Measurements from ENCODE around the gene EIF2B4.

EIF2B4 gene

DNA sequence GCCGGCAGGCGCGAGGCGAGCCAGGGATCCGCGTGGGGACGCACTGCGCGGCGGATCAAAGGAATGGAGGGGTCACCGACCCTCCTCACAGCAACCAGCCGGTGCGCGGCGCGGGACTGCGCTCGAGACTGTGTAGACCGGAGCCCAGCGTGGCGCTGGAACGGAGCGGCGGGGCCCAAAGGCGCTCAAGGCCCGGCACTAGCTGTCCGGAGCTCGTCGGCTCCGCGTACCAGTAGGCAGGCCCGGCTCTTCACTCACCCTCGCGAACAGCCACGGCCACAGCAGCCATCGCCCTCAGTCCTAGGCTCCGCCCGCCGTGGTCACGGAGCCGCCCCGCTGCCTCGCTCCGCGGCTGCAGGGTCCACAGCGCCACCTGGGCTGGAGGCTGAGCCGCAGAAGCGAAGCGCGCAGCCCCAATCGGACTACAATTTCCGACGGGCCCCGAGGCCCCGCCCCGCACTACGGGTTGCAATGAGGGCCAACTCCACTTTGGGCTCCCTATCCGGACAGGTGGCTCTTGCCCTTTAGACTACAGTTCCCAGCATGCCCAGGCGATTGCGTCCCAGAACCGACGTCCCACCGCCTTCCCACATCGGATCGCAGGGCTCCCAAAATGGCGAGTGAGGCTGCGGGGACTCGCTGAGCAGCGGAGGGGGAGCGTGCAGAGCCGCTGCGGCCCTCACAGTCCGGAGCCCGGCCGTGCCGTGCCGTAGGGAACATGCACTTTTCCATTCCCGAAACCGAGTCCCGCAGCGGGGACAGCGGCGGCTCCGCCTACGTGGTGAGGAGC lies at the start of gene EIF2B4, which contains the start of gene SNX17:
TSS of gene EIF2B4 (minus strand) at position 313 of the 790 bp plus-strand sequence. CDS start at position 289, 24 bp downstream.
TSS of gene SNX17 (plus strand) at position 591 of the 790 bp plus-strand sequence. CDS start at position 719, 128 bp downstream.
- peak; percentile 99 for DNase-seq

GRCh38 chr2:27416151-27416550 lies 46.0 kb upstream of the EIF2B4 start:
- no peak for DNase-seq

- DNase-seq: no peak
Measured at GRCh38 chr2:27412419-27413152, 42.4 kb upstream of the EIF2B4 start.

DNA sequence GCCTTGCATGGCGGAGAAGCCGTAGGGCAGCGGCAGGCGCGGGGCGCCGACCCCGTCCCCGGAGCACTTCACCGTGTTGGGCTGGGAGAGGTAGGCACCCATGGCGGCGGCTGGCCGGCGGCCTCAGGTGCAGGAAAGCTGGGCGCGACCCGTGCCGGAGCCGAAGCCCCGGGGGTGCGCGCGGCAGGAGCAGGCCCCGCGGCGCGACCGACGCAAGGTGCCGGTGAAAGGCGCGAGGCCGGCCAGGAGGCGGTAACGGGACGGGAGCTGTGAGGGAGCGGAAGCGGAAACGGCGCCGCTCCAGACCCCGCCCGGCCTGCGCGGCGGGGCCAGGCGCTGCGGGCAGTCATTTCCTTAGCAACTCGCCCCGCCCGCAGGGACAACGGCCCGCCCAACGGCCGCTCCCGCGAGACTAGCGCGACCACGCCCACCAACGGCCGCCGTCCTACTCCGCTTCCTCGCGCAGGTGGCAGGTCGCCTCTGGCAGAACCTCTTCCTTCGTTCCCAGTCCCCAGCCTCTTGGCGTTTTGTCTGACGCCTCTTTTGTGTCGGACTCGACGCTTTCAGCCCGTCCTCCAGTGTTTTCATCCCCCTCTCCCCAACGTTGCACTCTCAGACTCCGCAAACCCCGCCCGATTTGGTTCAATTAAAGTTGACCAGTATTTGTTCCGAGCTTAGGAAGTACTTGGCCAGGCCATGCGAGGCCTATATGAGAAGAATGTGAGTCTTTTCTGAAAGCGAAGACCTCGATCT lies 39.4 kb upstream of the EIF2B4 start, which contains the start of gene PPM1G:
TSS of gene PPM1G (minus strand) at position 271 of the 753 bp plus-strand sequence. CDS start at position 102, 169 bp downstream.
- peak; percentile 89 for DNase-seq

GRCh38 chr2:27408601-27409320 lies 38.6 kb upstream of the EIF2B4 start:
- no peak for DNase-seq

DNA sequence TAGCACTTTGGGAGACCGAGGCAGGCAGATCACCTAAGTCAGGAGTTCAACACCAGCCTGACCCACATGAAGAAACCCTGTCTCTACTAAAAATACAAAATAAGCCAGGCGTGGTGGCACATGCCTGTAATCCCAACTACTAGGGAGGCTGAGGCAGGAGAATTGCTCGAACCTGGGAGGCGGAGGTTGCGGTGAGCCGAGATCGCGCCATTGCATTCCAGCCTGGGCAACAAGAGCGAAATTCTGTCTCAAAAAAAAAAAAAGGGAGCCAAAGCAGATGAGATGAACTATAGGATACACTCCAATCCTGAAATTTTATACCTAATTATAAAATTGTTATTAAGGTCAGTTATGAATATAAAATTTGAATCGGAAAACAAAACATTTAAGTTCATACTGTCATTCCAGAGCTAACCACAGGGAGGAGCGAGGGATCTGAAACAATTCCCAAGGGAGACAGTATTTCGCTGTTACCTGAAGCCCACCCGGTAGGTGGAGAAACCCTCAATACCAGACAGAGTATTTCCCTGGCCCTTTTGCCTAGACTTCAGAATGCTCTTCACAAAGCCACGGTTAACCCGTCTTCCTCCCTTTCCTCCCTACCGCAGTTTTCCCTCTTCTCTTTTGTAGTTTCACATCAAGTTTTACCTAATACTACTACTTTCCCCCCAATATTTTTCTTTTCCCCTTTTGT lies 37.8 kb upstream of the EIF2B4 start:
- peak; percentile 56 for DNase-seq

- peak; percentile 14 for DNase-seq
Measured at GRCh38 chr2:27400348-27401135, 30.4 kb upstream of the EIF2B4 start.

GRCh38 chr2:27398962-27399361 lies 28.8 kb upstream of the EIF2B4 start:
- no peak for DNase-seq

GRCh38 chr2:27393225-27393624 lies 23.1 kb upstream of the EIF2B4 start:
- DNase-seq: no peak

DNA sequence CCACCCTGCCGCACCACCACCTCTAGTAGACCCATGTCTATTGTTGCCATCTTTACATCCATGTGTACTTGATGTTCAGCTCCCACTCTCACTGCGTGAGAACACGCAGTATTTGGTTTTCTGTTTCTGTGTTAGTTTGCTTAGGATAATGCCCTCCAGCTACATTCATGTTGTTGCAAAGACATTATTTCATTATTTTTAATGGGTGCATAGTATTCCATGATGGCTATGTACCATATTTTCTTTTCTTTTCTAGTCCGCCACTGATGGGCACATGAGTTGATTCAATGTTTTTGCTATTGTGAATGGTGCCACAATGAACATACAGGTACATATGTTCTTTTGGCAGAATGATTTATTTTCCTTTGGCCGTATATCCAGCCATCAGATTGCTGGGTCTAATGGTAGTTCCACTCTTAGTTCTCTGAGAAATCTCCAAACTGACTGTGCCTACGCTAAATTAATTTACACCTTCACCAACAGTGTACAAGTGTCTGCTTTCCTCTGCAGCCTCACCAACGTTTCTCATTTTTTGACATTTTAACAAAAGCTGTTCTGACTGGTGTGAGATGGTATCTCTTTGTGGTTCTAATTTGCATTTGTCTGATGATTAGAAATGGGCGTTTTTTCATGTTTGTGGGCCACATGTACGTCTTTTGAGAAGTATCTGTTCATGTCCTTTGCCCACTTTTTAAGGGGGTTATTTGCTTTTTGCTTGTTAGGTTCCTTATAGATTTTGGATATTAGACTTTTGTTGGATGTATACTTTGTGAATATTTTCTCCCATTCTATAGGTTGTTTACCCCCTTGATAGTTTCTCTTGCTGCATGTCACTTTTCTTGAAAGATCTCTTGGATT lies 20.9 kb upstream of the EIF2B4 start:
- DNase-seq: no peak

- no peak for DNase-seq
Measured at GRCh38 chr2:27381577-27382181, 11.5 kb upstream of the EIF2B4 start.

- DNase-seq: peak; percentile 95
Measured at GRCh38 chr2:27380626-27381545, 10.7 kb upstream of the EIF2B4 start, which contains the start of gene ZNF513. Gene ZNF513, minus strand, starts transcription at chr2:27380734. Its CDS starts 208 bp downstream, at chr2:27380526.

- DNase-seq: peak; percentile 25
Measured at GRCh38 chr2:27379836-27380625, 9.9 kb upstream of the EIF2B4 start.

- DNase-seq: no peak
Measured at GRCh38 chr2:27379383-27379835, 9.3 kb upstream of the EIF2B4 start.

DNA sequence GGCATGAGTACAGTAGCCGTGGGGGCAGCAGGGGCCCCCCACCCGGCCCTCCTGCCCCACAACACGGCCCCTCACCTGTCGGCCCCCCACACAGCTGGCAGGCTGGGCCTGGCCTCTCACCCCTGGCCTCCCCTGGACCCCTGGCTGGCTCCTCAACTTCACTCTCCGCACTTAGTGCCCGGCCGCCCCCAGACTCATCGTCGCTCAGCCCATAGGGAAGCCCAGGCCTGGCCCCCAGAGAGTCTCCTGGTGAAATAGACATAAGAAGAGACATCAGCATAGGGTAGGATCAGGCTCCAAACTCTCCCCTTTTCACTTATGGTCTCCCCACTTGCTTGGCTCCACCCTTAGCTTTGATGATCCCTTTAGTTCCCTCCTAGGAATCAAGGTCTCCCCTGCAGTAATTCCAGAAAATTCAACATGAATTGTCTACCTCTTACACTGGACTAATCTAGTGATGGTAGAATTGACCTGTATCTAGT lies 8.7 kb upstream of the EIF2B4 start:
- DNase-seq: no peak

GRCh38 chr2:27378096-27378808 lies 8.1 kb upstream of the EIF2B4 start:
- no peak for DNase-seq
